Activated CD4-positive, alpha-beta memory T cell treated with anti-CD3 and anti-CD28 coated beads for 36 hours (primary cell): ENCODE measurements around the gene NEK8. TPM values are rescaled to one million over a fixed set of nuclear protein-coding genes. Genes with fewer than 3 reads are reported as not detected.
"Not testable (repeated sequence)": the region's sequence is repeated elsewhere in the genome, so short reads cannot be mapped to it uniquely, and the experiment has no call there.

Experiments used
- CTCF ChIA-PET: fragments of 350-600 bp; sonication (Branson Sonifier 250); formaldehyde crosslinking; loops from one replicate; lab custom pipeline; 2021; ENCODE audit warnings: antibody characterized with exemption, inconsistent platforms; lab: Charles Lee
- POLR2A ChIA-PET: fragments of 350-600 bp; sonication (Branson Sonifier 250); formaldehyde crosslinking; loops from one replicate; lab custom pipeline; 2021; ENCODE audit warnings: antibody characterized with exemption; lab: Charles Lee
- DNase-seq: peaks from one replicate; pipeline ENCODE4 v3.0.0-alpha.2; 2020
- H3K27ac Mint-ChIP-seq: one replicate; pipeline ENCODE4 v1.8.0; 2021; ENCODE audit warnings: mixed read lengths
- H3K27me3 Mint-ChIP-seq: one replicate; pipeline ENCODE4 v1.8.0; 2021; ENCODE audit warnings: mixed read lengths
- H3K36me3 Mint-ChIP-seq: one replicate; pipeline ENCODE4 v1.8.0; 2021; ENCODE audit warnings: mixed read lengths
- H3K4me1 Mint-ChIP-seq: one replicate; pipeline ENCODE4 v1.8.0; 2021; ENCODE audit warnings: low read depth, mixed read lengths
- H3K4me3 Mint-ChIP-seq: one replicate; pipeline ENCODE4 v1.8.0; 2021; ENCODE audit warnings: mild to moderate bottlenecking, mixed read lengths
- H3K9me3 Mint-ChIP-seq: one replicate; pipeline ENCODE4 v1.8.0; 2021; ENCODE audit warnings: mixed read lengths
- intact Hi-C: fragments of 100-400 bp; cut with micrococcal nuclease; formaldehyde crosslinking; loops from one replicate; pipeline ENCODE4 v1.15.1; 2023
- total RNA-seq, 2 experiments: library from RNA; stranded (reverse); gene quantifications; one replicate each; pipeline ENCODE4 v1.2.3, GENCODE V29; 2021

NEK8 gene
- total RNA-seq, 2 experiments from 2014 or later = 3.4 to 4.0 TPM

DNA sequence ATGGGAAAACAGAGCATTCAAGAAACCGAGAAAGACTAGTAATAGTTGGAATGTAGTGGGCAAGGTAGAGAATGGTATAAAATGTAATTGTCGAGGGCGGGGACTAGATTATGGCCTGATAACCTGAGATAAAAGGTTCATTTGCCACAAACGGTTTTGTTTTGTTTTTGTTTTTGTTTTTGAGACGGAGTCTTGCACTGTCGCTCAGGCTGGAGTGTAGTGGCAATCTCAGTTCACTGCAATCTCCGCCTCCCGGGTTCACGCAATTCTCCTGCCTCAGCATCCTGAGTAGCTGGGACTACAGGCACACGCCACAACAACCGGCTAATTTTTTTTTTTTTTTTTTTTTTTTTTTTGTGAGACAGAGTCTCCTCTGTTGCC is 1.4 kb downstream of the NEK8 start:
- H3K27ac Mint-ChIP-seq = peak overlapping the region; percentile 34
- H3K27me3 Mint-ChIP-seq = no peaks in the 10 kb centered on the region
- peak overlapping the region; percentile 8 for H3K4me3 Mint-ChIP-seq
- POLR2A ChIA-PET = interaction anchor here (7.1 kb wide), 1 partner anchor 17 kb away, joined by 202 read pairs; the partner anchor contains the start of gene TRAF4
- no peaks in the 10 kb centered on the region for H3K9me3 Mint-ChIP-seq
- peaks cover 20% of the 10 kb centered on the region for H3K4me1 Mint-ChIP-seq
- intact Hi-C loops = loop anchor here (1.0 to 5.0 kb wide), 4 partner anchors 83 to 564 kb away; partner anchors contain the start of genes BLTP2 and NUFIP2
- no peak for DNase-seq
- CTCF ChIA-PET = interaction anchor here (0.7 to 9.7 kb wide), 6 partner anchors 17 to 387 kb away, joined by 5 to 632 read pairs (median 49); partner anchors contain the start of genes PHF12 and TRAF4
- peaks cover 10% of the 10 kb centered on the region for H3K36me3 Mint-ChIP-seq

DNA sequence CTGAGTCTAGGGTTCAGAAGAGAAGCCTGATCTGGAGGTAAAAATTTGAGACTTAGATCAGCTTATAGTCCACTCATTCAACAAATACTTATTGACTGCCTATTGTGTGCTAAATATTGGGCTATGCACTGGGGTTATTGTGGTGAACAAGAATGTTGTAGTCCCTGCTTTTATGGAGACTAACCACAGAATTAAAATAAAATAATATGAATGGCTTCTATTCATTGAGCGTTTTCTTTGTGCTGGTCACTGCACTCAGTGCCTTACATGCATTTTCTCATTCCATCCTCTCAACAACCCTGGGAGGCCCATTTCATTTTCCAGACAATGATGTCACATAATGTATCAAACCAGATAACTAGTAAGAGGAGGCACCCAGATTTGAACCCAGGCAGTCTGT is 4.8 kb downstream of the NEK8 start:
- H3K36me3 Mint-ChIP-seq = peaks cover 4% of the 10 kb centered on the region
- no peak for DNase-seq
- H3K27ac Mint-ChIP-seq = no peak overlapping the region
- H3K4me3 Mint-ChIP-seq = no peak overlapping the region
- POLR2A ChIA-PET = interaction anchor here (1.1 kb wide), 1 partner anchor 12 kb away, joined by 3 read pairs; no protein-coding TSS in a partner anchor
- intact Hi-C loops = no loop called here
- no peaks in the 10 kb centered on the region for H3K9me3 Mint-ChIP-seq
- peaks cover 21% of the 10 kb centered on the region for H3K4me1 Mint-ChIP-seq
- H3K27me3 Mint-ChIP-seq = no peaks in the 10 kb centered on the region
- CTCF ChIA-PET = interaction anchor here (0.7 to 1.4 kb wide), 2 partner anchors 16 to 116 kb away, joined by 3 to 4 read pairs; no protein-coding TSS in a partner anchor

DNA sequence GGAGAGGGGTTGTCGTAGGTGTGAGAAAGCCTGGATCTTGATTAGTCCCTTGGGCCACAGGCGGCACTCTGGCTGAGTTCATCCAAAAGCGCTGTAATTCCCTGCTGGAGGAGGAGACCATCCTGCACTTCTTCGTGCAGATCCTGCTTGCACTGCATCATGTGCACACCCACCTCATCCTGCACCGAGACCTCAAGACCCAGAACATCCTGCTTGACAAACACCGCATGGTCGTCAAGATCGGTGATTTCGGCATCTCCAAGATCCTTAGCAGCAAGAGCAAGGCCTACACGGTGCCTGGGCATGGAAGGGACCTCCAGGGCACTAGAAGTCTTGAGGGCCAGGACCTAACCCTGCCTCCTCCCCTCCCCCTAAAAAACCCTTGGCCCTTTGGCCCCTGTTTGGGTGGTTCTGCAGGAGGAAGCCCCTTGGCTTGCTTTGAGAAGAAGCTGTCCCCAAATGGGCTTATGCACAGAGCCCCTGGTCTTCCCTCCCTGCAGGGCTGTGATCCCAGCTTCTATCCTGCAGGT is 6.2 kb downstream of the NEK8 start:
- ChIA-PET POLR2A (no interaction called here), CTCF (interaction anchor here (0.6 to 1.6 kb wide), 4 partner anchors 15 to 219 kb away, joined by 3 to 10 read pairs (median 4); no protein-coding TSS in a partner anchor)
- Mint-ChIP-seq H3K36me3 (peaks cover 7% of the 10 kb centered on the region), H3K4me1 (peaks cover 28% of the 10 kb centered on the region), H3K4me3 (no peak overlapping the region), H3K9me3 (no peaks in the 10 kb centered on the region), H3K27ac (no peak overlapping the region), H3K27me3 (no peaks in the 10 kb centered on the region)
- no peak for DNase-seq
- intact Hi-C loops = no loop called here

DNA sequence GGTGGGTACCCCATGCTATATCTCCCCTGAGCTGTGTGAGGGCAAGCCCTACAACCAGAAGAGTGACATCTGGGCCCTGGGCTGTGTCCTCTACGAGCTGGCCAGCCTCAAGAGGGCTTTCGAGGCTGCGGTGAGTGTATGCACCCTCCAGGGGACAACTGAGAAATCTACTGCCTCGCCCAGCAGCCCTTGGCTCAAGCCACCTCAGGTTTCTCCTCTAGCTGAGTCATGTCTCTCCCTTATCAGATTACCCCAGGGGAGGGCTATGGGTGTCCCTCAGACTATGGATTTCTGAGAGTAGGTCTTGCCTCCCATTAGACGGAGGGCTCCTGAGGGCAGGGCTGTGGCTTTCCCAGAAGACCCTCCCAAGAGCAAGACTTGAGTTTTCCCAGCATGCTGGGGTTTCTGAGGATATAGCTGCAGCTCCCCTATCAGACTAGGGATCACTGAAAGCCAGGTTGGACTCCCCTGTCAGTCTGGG is 6.7 kb downstream of the NEK8 start:
- DNase-seq = no peak
- intact Hi-C loops = no loop called here
- peaks cover 26% of the 10 kb centered on the region for H3K4me1 Mint-ChIP-seq
- no peaks in the 10 kb centered on the region for H3K9me3 Mint-ChIP-seq
- no peak overlapping the region for H3K4me3 Mint-ChIP-seq
- POLR2A ChIA-PET = interaction anchor here (1.0 kb wide), 1 partner anchor 10 kb away, joined by 3 read pairs; no protein-coding TSS in a partner anchor
- no peaks in the 10 kb centered on the region for H3K27me3 Mint-ChIP-seq
- H3K27ac Mint-ChIP-seq = no peak overlapping the region
- CTCF ChIA-PET = interaction anchor here (0.6 to 1.6 kb wide), 3 partner anchors 15 to 218 kb away, joined by 3 to 10 read pairs (median 4); no protein-coding TSS in a partner anchor
- peaks cover 7% of the 10 kb centered on the region for H3K36me3 Mint-ChIP-seq

DNA sequence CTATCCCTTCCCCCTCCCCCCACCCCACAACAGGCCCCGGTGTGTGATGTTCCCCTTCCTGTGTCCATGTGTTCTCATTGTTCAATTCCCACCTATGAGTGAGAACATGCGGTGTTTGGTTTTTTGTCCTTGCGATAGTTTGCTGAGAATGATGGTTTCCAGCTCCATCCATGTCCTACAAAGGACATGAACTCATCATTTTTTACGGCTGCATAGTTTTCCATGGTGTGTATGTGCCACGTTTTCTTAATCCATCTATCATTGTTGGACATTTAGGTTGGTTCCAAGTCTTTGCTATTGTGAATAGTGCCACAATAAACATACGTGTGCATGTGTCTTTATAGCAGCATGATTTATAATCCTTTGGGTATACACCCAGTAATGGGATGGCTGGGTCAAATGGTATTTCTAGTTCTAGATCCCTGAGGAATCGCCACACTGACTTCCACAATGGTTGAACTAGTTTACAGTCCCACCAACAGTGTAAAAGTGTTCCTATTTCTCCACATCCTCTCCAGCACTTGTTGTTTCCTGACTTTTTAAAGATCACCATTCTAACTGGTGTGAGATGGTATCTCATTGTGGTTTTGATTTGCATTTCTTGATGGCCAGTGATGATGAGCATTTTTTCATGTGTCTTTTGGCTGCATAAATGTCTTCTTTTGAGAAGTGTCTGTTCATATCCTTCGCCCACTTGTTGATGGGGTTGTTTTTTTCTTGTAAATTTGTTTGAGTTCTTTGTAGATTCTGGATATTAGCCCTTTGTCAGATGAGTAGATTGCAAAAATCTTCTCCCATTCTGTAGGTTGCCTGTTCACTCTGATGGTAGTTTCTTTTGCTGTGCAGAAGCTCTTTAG is 7.6 kb downstream of the NEK8 start:
- H3K27me3 Mint-ChIP-seq, H3K9me3 Mint-ChIP-seq, H3K4me3 Mint-ChIP-seq, DNase-seq, intact Hi-C loops, H3K27ac Mint-ChIP-seq, H3K36me3 Mint-ChIP-seq: not testable (repeated sequence)
- peaks cover 26% of the 10 kb centered on the region for H3K4me1 Mint-ChIP-seq
- POLR2A ChIA-PET = interaction anchor here (1.0 kb wide), 1 partner anchor 10 kb away, joined by 3 read pairs; no protein-coding TSS in a partner anchor
- CTCF ChIA-PET = interaction anchor here (1.5 to 1.6 kb wide), 2 partner anchors 14 to 218 kb away, joined by 4 to 10 read pairs; no protein-coding TSS in a partner anchor

DNA sequence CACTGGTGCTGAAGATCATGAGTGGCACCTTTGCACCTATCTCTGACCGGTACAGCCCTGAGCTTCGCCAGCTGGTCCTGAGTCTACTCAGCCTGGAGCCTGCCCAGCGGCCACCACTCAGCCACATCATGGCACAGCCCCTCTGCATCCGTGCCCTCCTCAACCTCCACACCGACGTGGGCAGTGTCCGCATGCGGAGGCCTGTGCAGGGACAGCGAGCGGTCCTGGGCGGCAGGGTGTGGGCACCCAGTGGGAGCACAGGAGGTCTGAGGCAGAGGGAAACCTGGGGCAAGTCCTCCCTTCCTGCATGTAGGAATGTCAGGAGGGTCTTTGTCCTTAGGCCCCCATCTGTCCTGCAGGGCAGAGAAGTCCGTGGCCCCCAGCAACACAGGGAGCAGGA is 8.7 kb downstream of the NEK8 start:
- no peak overlapping the region for H3K27ac Mint-ChIP-seq
- no peaks in the 10 kb centered on the region for H3K27me3 Mint-ChIP-seq
- intact Hi-C loops = no loop called here
- POLR2A ChIA-PET = no interaction called here
- peaks cover 5% of the 10 kb centered on the region for H3K36me3 Mint-ChIP-seq
- CTCF ChIA-PET = interaction anchor here (1.2 kb wide), 1 partner anchor 11 kb away, joined by 3 read pairs; the partner anchor contains the start of gene TLCD1
- no peaks in the 10 kb centered on the region for H3K9me3 Mint-ChIP-seq
- H3K4me3 Mint-ChIP-seq = no peak overlapping the region
- DNase-seq = no peak
- peaks cover 26% of the 10 kb centered on the region for H3K4me1 Mint-ChIP-seq

DNA sequence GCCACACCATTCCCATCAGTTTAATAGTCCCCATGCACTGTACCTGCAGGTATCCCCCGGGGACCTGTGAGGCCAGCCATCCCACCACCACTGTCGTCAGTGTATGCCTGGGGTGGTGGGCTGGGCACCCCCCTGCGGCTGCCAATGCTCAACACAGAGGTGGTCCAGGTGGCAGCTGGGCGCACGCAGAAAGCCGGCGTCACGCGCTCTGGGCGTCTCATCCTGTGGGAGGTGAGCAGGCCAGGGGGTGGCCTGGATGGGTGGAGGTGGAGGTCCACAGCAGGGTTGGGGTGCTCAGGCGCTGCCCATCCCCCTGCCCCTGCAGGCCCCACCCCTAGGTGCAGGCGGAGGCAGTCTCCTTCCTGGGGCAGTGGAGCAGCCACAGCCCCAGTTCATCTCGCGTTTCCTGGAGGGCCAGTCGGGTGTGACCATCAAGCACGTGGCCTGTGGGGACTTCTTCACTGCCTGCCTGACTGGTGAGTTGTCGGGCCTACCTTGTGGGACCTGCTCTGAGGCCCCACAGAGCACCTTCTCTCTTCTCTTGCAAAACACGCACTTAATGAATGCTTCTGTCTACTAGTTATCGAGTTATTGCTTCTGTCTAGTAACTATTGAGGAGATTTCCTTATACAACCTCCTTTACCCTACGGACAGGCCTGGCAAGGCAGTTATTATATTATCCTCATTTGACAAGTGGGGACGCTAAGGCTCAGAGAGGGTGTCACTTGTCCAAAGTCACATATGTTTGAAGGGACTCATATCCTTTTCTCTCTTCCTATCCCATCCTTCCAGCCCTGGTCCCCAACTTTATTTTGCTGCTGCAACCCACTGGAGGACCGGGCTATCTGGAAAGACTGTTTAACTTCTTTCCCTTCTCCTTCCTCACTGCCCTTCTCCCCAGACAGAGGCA is 9.4 kb downstream of the NEK8 start:
- CTCF ChIA-PET = interaction anchor here (0.6 to 16.9 kb wide), 5 partner anchors 10 to 91 kb away, joined by 3 to 632 read pairs (median 6); partner anchors contain the start of genes NEK8 and TLCD1

DNA sequence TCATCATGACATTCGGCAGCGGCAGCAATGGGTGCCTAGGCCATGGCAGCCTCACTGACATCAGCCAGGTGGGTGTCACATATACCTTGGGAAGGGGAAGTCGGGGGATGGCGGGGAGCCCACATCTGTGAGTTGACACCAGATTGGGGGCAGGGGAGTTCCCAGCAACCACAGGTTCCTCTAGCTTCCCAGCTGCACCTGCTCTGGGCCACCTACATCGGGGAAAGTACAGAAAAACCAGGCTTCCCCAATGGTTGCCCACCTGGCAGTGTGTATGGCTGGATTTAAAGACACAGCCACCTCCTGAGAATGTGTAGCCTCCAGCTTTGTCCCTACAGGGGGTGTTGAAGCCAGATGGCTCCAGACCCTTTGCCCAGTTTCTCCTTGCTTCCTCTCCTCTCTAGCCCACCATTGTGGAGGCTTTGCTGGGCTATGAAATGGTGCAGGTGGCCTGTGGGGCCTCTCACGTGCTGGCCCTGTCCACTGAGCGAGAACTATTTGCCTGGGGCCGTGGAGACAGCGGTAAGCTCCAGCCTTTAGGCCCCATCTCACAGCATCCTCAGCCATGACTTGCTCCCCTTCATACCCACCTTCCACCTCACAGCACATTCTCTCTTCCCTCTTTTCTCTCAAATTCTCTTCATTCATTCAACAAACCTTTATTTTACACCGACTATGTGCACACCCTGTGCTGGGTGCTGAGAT is 10.2 kb downstream of the NEK8 start:
- intact Hi-C loops = no loop called here
- Mint-ChIP-seq H3K4me3 (no peak overlapping the region), H3K9me3 (no peaks in the 10 kb centered on the region), H3K27ac (peak overlapping the region; percentile 72), H3K36me3 (peaks cover 5% of the 10 kb centered on the region), H3K4me1 (peaks cover 28% of the 10 kb centered on the region), H3K27me3 (no peaks in the 10 kb centered on the region)
- CTCF ChIA-PET = interaction anchor here (0.6 to 16.9 kb wide), 4 partner anchors 11 to 92 kb away, joined by 3 to 632 read pairs (median 7); partner anchors contain the start of genes NEK8 and TLCD1
- POLR2A ChIA-PET = interaction anchor here (0.7 to 1.0 kb wide), 2 partner anchors 11 to 12 kb away, joined by 5 to 8 read pairs; partner anchors contain the start of gene NEK8
- DNase-seq = peak; percentile 69

More for the DNA sequence above, 9.4 kb downstream of the NEK8 start:
- Mint-ChIP-seq H3K9me3 (no peaks in the 10 kb centered on the region), H3K4me1 (peaks cover 27% of the 10 kb centered on the region), H3K27me3 (no peaks in the 10 kb centered on the region), H3K27ac (peak overlapping the region; percentile 59), H3K36me3 (peaks cover 5% of the 10 kb centered on the region), H3K4me3 (no peak overlapping the region)
- POLR2A ChIA-PET = interaction anchor here (0.7 to 1.0 kb wide), 2 partner anchors 10 to 13 kb away, joined by 5 to 8 read pairs; partner anchors contain the start of gene NEK8
- intact Hi-C loops = no loop called here
- no peak for DNase-seq

DNA sequence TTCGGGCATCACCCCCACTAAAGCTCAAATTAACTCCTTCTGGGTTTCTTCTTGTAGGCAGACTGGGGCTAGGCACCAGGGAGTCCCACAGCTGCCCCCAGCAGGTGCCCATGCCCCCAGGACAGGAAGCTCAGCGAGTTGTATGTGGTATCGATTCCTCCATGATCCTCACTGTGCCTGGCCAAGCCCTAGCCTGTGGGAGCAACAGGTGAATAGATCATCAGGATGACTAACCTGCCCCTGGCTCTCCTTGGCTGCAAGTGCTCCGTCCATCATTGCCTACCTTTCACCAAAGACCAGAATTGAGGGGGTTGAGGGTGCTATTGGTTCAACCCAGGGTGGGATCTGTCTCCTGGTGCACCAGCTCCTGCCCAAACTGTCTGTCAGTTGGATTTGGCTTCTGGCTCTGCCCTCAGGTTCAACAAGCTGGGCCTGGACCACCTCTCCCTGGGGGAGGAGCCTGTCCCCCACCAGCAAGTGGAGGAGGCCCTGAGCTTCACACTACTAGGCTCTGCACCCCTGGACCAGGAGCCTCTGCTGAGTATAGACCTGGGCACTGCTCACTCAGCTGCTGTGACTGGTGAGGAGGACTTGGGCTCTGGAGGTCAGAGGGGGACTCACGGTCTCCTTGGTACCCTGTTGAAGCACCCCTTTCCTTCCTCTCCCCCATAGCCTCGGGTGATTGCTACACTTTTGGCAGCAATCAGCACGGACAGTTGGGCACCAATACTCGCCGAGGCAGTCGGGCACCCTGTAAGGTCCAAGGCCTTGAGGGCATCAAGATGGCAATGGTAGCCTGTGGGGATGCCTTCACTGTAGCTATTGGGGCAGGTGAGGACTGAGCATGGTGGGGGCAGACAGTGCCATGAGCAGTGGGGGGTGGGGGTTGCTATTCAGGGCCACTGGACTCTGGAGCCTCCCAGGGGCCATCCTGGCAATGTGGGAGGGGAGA is 12.1 kb downstream of the NEK8 start:
- H3K4me1 Mint-ChIP-seq = peaks cover 27% of the 10 kb centered on the region
- no peak for DNase-seq
- no peak overlapping the region for H3K4me3 Mint-ChIP-seq
- no peak overlapping the region for H3K27ac Mint-ChIP-seq
- H3K9me3 Mint-ChIP-seq = no peaks in the 10 kb centered on the region
- intact Hi-C loops = no loop called here
- ChIA-PET CTCF (interaction anchor here (2.1 to 16.9 kb wide), 3 partner anchors 10 to 23 kb away, joined by 7 to 632 read pairs (median 18); partner anchors contain the start of genes NEK8 and TLCD1), POLR2A (interaction anchor here (1.5 to 13.5 kb wide), 2 partner anchors 10 to 14 kb away, joined by 3 to 202 read pairs; partner anchors contain the start of genes NEK8 and TLCD1)
- H3K36me3 Mint-ChIP-seq = peaks cover 12% of the 10 kb centered on the region
- no peaks in the 10 kb centered on the region for H3K27me3 Mint-ChIP-seq
